A549 (cell line): Measurements from ENCODE around the gene PRKAR1B. TPM values are rescaled to one million over a fixed set of nuclear protein-coding genes. Genes with fewer than 3 reads are reported as not detected.

ENCODE experiments used
- ATAC-seq, 2 experiments: fragments of 200-7000 bp in 1 of 2; fragments of >200 bp in 1 of 2; cut with Nextera tagmentation in 1 of 2; cut with Tn5 transposase in 1 of 2; 3 replicates each; pipeline versions ENCODE4 v1.8.0 to v1.9.1; 2018 to 2020; ENCODE audit warnings: mild to moderate bottlenecking in 1 of 2, moderate library complexity in 1 of 2
- CTCF ChIA-PET: fragments of 300-600 bp; sonication (Branson Sonifier 250); formaldehyde crosslinking; extraction: SDS; loops from one replicate; lab custom pipeline; 2021; ENCODE audit warnings: antibody characterized with exemption, inconsistent platforms; lab: Yijun Ruan, JAX
- POLR2A ChIA-PET: fragments of 350-600 bp; formaldehyde crosslinking; extraction: SDS; loops from one replicate; lab custom pipeline; 2021; ENCODE audit warnings: antibody characterized with exemption, inconsistent platforms; lab: Yijun Ruan, JAX
- DNase-seq, 2 experiments: peaks; one replicate each; pipeline versions ENCODE4 v3.0.0 to v3.0.0-alpha.2; 2011 to 2016; ENCODE audit warnings: low read depth in 1 of 2, low spot score in 1 of 2
- FAIRE-seq: peaks from 2 replicates; lab custom pipeline; 2011; peaks lifted over from hg19 to GRCh38; lab: Jason Lieb, UNC
- H3K27ac ChIP-seq, 2 experiments: fragments of >200 bp; sonication (Bioruptor Twin); formaldehyde crosslinking; 3 replicates each; pipeline ENCODE4 v1.5.1; 2016 to 2017
- H3K4me1 ChIP-seq: fragments of >200 bp; sonication (Bioruptor Twin); formaldehyde crosslinking; 3 replicates; pipeline ENCODE4 v1.6.1; 2016
- H3K4me2 ChIP-seq: fragments of >200 bp; sonication (Bioruptor Twin); formaldehyde crosslinking; 3 replicates; pipeline ENCODE4 v1.6.1; 2016
- H3K4me3 ChIP-seq: fragments of >200 bp; sonication (Bioruptor Twin); formaldehyde crosslinking; 3 replicates; pipeline ENCODE4 v1.5.1; 2016
- H3K9me3 ChIP-seq: fragments of >200 bp; sonication (Bioruptor Twin); formaldehyde crosslinking; 3 replicates; pipeline ENCODE4 v1.6.1; 2016
- BCL3 ChIP-seq: fragments of >200 bp; sonication (Bioruptor Twin); formaldehyde crosslinking; IDR thresholded peaks from 3 replicates; pipeline ENCODE4 v1.6.1; 2016
- CEBPB ChIP-seq, 2 experiments: fragments of >200 bp in 1 of 2; sonication (Bioruptor Twin) in 1 of 2; formaldehyde crosslinking in 1 of 2; IDR thresholded peaks; 2 replicates each; pipeline ENCODE4 v1.6.1; 2012 to 2016
- CHD2 ChIP-seq: fragments of 150-350 bp; IDR thresholded peaks from 2 replicates; pipeline ENCODE4 v1.6.1; 2014; ENCODE audit warnings: low read length; ENCODE audit not compliant: partially characterized antibody
- CTCF ChIP-seq: fragments of >200 bp; sonication (Bioruptor Twin); formaldehyde crosslinking; IDR thresholded peaks from 3 replicates; pipeline ENCODE4 v1.5.1; 2016
- EP300 ChIP-seq, 2 experiments: fragments of >200 bp; sonication (Bioruptor Twin); formaldehyde crosslinking; IDR thresholded peaks; 2 replicates in 1 of 2; 3 replicates in 1 of 2; pipeline ENCODE4 v1.6.1; 2016 to 2017
- ESRRA ChIP-seq: fragments of 150-350 bp; IDR thresholded peaks from 2 replicates; pipeline ENCODE4 v1.6.1; 2014; ENCODE audit warnings: mild to moderate bottlenecking, low read length, borderline replicate concordance
- FOSL2 ChIP-seq, 2 experiments: fragments of 450-650 bp in 1 of 2; fragments of >200 bp in 1 of 2; sonication (Bioruptor Twin) in 1 of 2; formaldehyde crosslinking; IDR thresholded peaks; 2 replicates each; pipeline versions ENCODE4 v1.5.0 to v1.6.1; 2016 to 2020; ENCODE audit warnings: mild to moderate bottlenecking in 1 of 2, moderate library complexity in 1 of 2
- FOXS1 ChIP-seq: fragments of 250-450 bp; sonication (Bioruptor Pico); IDR thresholded peaks from 2 replicates; pipeline ENCODE4 v1.5.0; 2020; ENCODE audit warnings: mild to moderate bottlenecking, moderate library complexity
- HMGXB4 ChIP-seq: fragments of 250-450 bp; sonication (Bioruptor Pico); IDR thresholded peaks from 2 replicates; pipeline ENCODE4 v1.5.0; 2021; ENCODE audit warnings: mild to moderate bottlenecking, moderate library complexity, borderline replicate concordance
- HOXB13 ChIP-seq: fragments of 250-450 bp; sonication (Bioruptor Pico); IDR thresholded peaks from 2 replicates; pipeline ENCODE4 v1.5.0; 2020; ENCODE audit warnings: low read depth, mild to moderate bottlenecking, moderate library complexity
- HOXB5 ChIP-seq: fragments of 250-450 bp; sonication (Bioruptor Pico); IDR thresholded peaks from 2 replicates; pipeline ENCODE4 v1.5.0; 2020; ENCODE audit warnings: mild to moderate bottlenecking, moderate library complexity
- JUNB ChIP-seq: fragments of >200 bp; sonication (Bioruptor Twin); formaldehyde crosslinking; IDR thresholded peaks from 2 replicates; pipeline ENCODE4 v1.6.1; 2016
- KDM1A ChIP-seq: fragments of 200-600 bp; sonication (generic); IDR thresholded peaks from 2 replicates; pipeline ENCODE4 v1.6.1; 2016; ENCODE audit warnings: low read depth, mild to moderate bottlenecking
- MAFK ChIP-seq: fragments of 450-650 bp; IDR thresholded peaks from 2 replicates; pipeline ENCODE4 v1.6.1; 2014; ENCODE audit not compliant: partially characterized antibody
- MAZ ChIP-seq: fragments of 150-350 bp; IDR thresholded peaks from 2 replicates; pipeline ENCODE4 v1.6.1; 2014; ENCODE audit warnings: antibody characterized with exemption, low read depth, low read length, borderline replicate concordance
- MYC ChIP-seq: IDR thresholded peaks from 2 replicates; pipeline ENCODE4 v1.6.1; 2012; ENCODE audit warnings: mild to moderate bottlenecking, inconsistent platforms, low read length, improper control_type of control experiment, borderline replicate concordance
- NPAS2 ChIP-seq: fragments of 250-450 bp; sonication (Bioruptor Pico); IDR thresholded peaks from 2 replicates; pipeline ENCODE4 v1.8.0; 2022; ENCODE audit warnings: mild to moderate bottlenecking, moderate library complexity, borderline replicate concordance
- NR3C1 ChIP-seq: fragments of >200 bp; sonication (Bioruptor Twin); formaldehyde crosslinking; IDR thresholded peaks from 3 replicates; pipeline ENCODE4 v1.6.1; 2017
- PBX3 ChIP-seq: IDR thresholded peaks from 2 replicates; pipeline ENCODE4 v1.6.1; 2012
- POLR2AphosphoS2 ChIP-seq: conservative IDR thresholded peaks from 2 replicates; pipeline ENCODE4 v1.6.1; 2012; ENCODE audit warnings: low read length, improper control_type of control experiment, inconsistent platforms
- RNF2 ChIP-seq: fragments of 200-600 bp; sonication (generic); IDR thresholded peaks from 2 replicates; pipeline ENCODE4 v1.6.1; 2016; ENCODE audit warnings: low read depth, mild to moderate bottlenecking, antibody characterized with exemption, moderate library complexity, borderline replicate concordance
- ZC3H11A ChIP-seq: fragments of 450-650 bp; IDR thresholded peaks from 2 replicates; pipeline ENCODE4 v1.6.1; 2014; ENCODE audit warnings: antibody characterized with exemption, mild to moderate bottlenecking
- WGBS: methylation state at CpG from one replicate; pipeline ENCODE4 v1.1.6; 2017; ENCODE audit errors: missing lambda C conversion rate; 5-methylcytosine and 5-hydroxymethylcytosine counted together
- polyA plus RNA-seq, 4 experiments: library from polyadenylated mRNA; depleted of rRNA in 3 of 4; stranded (reverse); fragments of >200 nt; fragmentation: RNase III in 1 of 4; extraction: RNeasy Plus Mini Kit Qiagen cat#74134 plus additional on column Dnase treatment in 1 of 4; gene quantifications; 2 replicates in 3 of 4; 3 replicates in 1 of 4; pipeline ENCODE4 v1.2.3, GENCODE V29; 2011 to 2017
- TF ChIP-seq, protein P1 (sequence below): fragments of >200 bp; sonication (Bioruptor Twin); formaldehyde crosslinking; IDR thresholded peaks from 2 replicates; pipeline ENCODE4 v1.6.1; 2016

The PRKAR1B gene
- polyA plus RNA-seq, 2 of the 4 experiments (the other 2 are of a cell fraction), result 10.1 to 33.7 TPM

GRCh38 chr7:703049-703448 lies 24.0 kb downstream of the PRKAR1B start:
- H3K9me3 ChIP-seq, result peaks cover 14% of the 10 kb centered on the region
- no peak overlapping the region for H3K4me3 ChIP-seq
- H3K4me2 ChIP-seq, result no peak overlapping the region
- no peak for TF ChIP-seq MAZ
- TF ChIP-seq, all 56 proteins: peak for 0
- FAIRE-seq (no peak), ATAC-seq (no peak), DNase-seq (no peak)
- no peaks in the 10 kb centered on the region for H3K4me1 ChIP-seq
- 89% methylated on average over 3 of the region's 3 CpGs for WGBS
- ChIA-PET POLR2A (no interaction called here), CTCF (interaction anchor here (1.2 kb wide), 1 partner anchor 67 kb away, joined by 3 read pairs; no protein-coding TSS in a partner anchor)
- H3K27ac ChIP-seq, result no peak overlapping the region

- Histone ChIP-seq H3K4me2 (no peak overlapping the region), H3K9me3 (peaks cover 14% of the 10 kb centered on the region), H3K4me1 (no peaks in the 10 kb centered on the region), H3K4me3 (no peak overlapping the region), H3K27ac (no peak overlapping the region)
- TF ChIP-seq NR3C1 (no peak), CTCF (no peak), MYC (no peak), HOXB5 (CRISPR knock-in tag) (no peak), FOXS1 (CRISPR knock-in tag) (no peak), BCL3 (no peak), CEBPB (IDR thresholded peaks at IDR 0.05) (no peak), JUNB (no peak), CHD2 (no peak), MAFK (no peak), ESRRA (no peak), PBX3 (no peak), HOXB13 (no peak)
- FAIRE-seq, result no peak
- no peak for ATAC-seq
- CTCF ChIA-PET, result no interaction called here
- POLR2A ChIA-PET, result no interaction called here
- 92% methylated on average over 4 of the region's 4 CpGs for WGBS
- DNase-seq, result no peak
Observed at GRCh38 chr7:701086-701671, 25.9 kb downstream of the PRKAR1B start.

DNA sequence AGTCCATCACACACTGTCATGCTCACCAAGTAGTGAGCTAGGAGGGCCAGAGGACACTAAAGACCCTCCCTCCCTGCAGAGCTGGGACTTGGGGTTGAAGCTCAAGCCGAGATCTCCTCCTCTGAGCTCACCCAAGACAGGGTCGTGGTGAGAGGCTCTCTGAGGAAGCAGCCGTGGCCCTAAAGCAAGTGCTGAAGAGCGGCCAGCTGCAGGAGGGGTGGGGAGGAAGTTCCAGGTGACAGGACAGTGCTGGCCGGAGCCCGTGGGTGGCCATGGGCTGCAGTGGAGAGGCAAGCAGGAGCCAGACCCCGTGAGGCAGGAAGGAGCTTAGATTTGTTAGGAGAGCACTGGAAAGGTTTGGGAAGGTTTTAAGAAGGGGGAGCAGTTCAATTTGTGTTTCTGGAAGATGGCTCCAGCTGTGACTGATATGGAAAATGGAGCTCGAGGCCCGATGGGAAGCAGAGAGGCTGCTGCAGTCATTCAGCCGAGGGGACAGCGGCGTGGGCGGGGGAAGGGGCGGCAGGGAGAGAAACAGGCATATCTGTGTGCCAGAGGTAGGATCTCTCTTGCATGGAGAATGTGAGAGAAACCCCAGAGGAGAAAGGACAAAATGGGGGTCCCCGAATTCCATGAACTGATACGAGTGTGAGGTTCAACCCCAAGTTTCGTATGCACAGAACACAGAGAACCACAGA lies 27.5 kb downstream of the PRKAR1B start:
- ATAC-seq (no peak), FAIRE-seq (no peak), DNase-seq (no peak)
- Histone ChIP-seq H3K27ac (no peak overlapping the region), H3K4me1 (no peaks in the 10 kb centered on the region), H3K4me2 (no peak overlapping the region), H3K9me3 (peaks cover 14% of the 10 kb centered on the region), H3K4me3 (no peak overlapping the region)
- WGBS, result 89% methylated on average over 15 of the region's 17 CpGs
- ChIA-PET POLR2A (no interaction called here), CTCF (interaction anchor here (1.0 kb wide), 1 partner anchor 378 kb away, joined by 4 read pairs; no protein-coding TSS in a partner anchor)
- TF ChIP-seq HMGXB4 (CRISPR knock-in tag) (no peak), KDM1A (no peak), HOXB5 (CRISPR knock-in tag) (no peak), NPAS2 (CRISPR knock-in tag) (no peak), CEBPB (IDR thresholded peaks at IDR 0.05) (no peak), ZC3H11A (no peak), MYC (no peak), CTCF (no peak), POLR2AphosphoS2 (no peak), RNF2 (no peak), FOSL2 (IDR thresholded peaks at IDR 0.05) (no peak), FOSL2 (CRISPR knock-in tag; IDR thresholded peaks at IDR 0.05) (no peak), EP300 (IDR thresholded peaks at IDR 0.05) (no peak)
- TF ChIP-seq, protein P1, sequence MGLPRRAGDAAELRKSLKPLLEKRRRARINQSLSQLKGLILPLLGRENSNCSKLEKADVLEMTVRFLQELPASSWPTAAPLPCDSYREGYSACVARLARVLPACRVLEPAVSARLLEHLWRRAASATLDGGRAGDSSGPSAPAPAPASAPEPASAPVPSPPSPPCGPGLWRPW, result no peak
